ENCODE results near the gene MYL9.
"Not testable (repeated sequence)": the region's sequence is repeated elsewhere in the genome, so short reads cannot be mapped to it uniquely, and the experiment has no call there.

The MYL9 gene

GRCh38 chr20:36549942-36550789, 8.8 kb downstream of the MYL9 start:
- DNase-seq (ENCODE audit: low read depth): no peak

- DNase-seq (ENCODE audit: low read depth): no peak
Observed at GRCh38 chr20:36550790-36551299, 9.5 kb downstream of the MYL9 start.

DNA sequence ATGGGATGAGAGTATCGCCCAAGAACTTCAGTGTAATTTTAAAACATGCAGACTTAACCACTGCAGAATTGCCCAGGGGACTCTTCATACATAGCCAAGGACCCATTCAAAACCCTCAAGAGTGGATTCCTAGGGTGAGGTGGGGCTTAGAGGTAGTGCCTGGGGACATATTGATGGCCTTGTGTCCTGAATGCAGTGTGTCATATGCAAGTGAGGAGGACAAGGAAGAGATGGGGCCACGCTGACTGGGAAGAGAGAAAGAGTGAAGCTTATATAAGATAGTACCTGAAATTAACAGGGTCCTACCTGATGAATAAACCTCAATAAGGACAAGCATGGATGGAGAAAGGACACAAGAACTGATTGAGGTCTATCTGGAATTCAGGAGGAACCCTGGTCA, 13.9 kb downstream of the MYL9 start:
- no peak for DNase-seq (ENCODE audit: low read depth)

DNA sequence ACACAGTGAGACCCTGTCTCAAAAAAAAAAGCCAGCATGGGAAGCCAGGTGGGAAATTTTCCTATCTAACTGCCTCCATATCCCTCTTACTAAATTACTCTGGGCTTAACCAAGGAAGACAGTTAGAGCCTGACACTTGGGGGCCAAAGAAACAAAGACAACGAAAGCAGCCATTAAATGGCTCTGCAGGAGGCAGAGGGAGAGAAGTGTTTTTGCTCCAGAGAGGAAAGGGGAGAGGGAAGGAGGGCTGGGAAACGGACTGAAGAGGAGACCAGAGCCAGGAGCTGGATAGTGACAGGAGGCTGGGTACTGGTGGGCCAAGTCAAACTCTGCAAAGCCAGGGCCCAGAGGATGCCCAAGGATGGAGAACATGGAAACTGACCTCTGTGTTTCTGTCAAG, 21.4 kb downstream of the MYL9 start:
- no peak for DNase-seq (ENCODE audit: low read depth)

DNA sequence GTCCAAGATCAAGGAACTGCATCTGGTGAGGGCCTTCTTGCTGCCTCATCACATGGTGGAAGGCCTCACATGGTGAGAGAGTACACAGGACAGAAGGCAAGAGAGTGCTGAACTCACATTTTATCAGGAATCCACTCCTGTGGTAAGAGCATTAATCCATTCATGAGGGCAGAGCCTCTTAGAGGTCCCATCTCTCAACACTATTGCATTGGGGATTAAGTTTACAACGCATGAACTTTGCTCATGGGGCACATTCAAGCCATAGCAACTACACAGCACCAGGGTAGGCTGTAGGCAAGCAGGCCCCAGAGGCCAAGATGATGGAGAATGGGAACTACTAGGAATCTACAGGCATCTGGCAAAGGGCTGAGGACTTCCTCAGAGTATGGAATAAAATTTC, 22.1 kb downstream of the MYL9 start:
- no peak for DNase-seq (ENCODE audit: low read depth)

DNA sequence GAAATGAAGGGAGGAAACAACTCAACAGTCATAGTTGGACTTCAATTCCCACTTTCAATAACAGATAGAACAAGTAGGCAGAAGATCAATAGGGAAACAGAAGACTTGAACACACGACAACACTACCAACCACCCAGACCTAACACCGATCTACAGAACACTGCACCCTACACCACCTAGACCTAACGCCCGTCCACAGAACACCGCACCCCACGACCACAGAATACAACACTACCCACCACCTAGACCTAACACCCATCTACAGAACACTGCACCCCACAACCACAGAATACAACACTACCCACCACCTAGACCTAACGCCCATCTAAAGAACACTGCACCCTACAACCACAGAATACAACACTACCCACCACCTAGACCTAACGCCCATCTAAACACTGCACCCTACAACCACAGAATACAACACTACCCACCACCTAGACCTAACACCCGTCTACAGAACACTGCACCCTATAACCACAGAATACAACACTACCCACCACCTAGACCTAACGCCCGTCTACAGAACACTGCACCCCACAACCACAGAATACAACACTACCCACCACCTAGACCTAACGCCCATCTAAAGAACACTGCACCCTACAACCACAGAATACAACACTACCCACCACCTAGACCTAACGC, 22.9 kb downstream of the MYL9 start:
- not testable (repeated sequence) for DNase-seq (ENCODE audit: low read depth)

DNA sequence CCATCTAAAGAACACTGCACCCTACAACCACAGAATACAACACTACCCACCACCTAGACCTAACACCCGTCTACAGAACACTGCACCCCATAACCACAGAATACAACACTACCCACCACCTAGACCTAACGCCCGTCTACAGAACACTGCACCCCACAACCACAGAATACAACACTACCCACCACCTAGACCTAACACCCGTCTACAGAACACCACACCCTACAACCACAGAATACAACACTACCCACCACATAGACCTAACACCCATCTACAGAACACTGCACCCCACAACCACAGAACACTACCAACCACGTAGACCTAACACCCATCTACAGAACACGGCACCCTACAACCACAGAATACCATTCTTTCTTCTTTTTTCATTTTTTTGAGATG, 23.4 kb downstream of the MYL9 start:
- not testable (repeated sequence) for DNase-seq (ENCODE audit: low read depth)

GRCh38 chr20:36565520-36565919, 24.2 kb downstream of the MYL9 start:
- DNase-seq (ENCODE audit: low read depth): no peak

GRCh38 chr20:36569847-36570429, 28.6 kb downstream of the MYL9 start:
- no peak for DNase-seq (ENCODE audit: low read depth)

GRCh38 chr20:36571564-36572504, 30.5 kb downstream of the MYL9 start:
- no peak for DNase-seq (ENCODE audit: low read depth)

DNA sequence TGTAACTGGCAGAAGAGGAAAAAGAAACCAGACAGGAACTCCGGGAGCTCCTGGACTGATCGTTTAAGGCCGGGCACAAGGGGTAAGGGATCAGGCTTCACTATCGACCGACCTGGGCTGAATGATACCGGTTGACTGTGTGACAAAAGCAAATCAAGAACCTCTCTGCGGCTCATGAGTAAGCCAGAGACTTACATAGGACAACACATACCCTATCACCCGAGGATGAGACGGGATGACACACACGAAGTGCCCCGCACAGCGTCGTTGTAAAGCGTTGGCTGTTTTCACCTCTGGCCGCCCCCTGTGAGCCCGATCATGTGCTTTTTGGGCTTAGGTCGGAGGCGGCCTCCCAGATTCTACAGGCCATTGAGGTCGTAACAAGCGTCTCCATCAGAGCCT, 31.4 kb downstream of the MYL9 start:
- DNase-seq (ENCODE audit: low read depth): no peak

DNA sequence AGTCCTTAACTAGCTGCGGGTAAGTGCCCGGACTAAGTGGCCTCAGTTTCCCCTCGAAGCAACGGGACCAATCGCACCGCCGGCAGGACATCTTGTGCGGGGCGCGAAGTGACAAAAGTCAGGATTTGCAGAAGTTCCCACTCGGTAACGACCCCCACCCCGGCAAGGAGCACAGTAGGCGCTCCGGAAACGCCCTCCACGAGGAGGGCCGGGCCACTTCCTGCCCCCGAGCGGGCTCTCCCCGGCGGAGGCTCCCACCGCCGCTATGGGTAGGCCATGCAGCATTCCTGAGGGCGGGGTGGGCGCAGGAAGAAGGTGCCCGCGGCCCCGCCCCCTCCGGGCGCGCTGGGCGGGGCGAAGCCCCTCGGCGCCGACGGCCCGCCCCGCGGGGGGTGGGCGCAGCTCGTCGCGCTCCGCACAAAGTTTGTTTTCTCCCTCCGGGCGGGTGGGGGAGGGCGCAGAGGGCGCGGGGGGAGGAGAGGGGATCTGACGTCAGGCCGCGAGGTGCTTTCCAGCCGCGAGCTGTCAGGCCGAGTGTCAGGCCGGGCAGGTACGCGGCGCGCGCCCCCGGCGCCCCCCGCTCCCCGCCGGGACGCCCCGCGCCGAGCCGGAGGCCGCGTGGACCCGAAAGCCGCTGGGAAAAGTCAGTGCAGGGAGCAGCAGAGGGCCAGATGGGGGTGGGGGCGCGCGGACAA, 31.9 kb downstream of the MYL9 start, which contains the start of gene TGIF2:
TSS of gene TGIF2 (plus strand) at position 495 of the 695 bp plus-strand sequence. CDS start 5,178 bp downstream, outside the sequence.
- DNase-seq (ENCODE audit: low read depth): peak; percentile 28

DNA sequence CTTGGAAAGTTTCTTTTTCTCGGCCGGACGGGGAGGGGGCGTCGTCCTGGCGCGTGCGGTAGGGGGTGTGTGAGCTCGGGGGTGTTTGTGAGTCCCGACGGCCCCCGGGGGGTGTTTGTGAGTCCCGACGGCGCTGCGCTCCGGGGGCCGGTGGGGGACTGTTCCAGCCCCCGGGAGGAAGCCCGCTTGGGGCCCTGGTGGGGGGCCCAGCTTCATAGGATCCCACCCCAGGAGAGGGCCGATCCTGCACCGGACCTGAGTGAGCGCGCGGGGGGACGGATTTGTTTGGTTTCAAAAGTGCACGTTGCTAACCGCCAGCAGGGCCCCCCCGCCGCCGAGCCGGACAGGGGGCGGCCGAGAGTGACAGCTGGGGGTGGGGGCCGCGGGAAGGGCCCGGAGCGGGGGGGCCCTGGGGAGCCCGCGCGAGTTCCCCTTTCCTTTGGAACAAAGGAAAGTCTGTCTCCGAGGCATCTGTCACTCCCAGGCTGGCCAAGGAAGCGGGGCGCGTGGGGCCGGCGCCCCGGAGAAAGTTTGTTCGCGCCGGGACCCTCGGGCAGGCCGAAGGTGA, 32.6 kb downstream of the MYL9 start:
- DNase-seq (ENCODE audit: low read depth): no peak

DNA sequence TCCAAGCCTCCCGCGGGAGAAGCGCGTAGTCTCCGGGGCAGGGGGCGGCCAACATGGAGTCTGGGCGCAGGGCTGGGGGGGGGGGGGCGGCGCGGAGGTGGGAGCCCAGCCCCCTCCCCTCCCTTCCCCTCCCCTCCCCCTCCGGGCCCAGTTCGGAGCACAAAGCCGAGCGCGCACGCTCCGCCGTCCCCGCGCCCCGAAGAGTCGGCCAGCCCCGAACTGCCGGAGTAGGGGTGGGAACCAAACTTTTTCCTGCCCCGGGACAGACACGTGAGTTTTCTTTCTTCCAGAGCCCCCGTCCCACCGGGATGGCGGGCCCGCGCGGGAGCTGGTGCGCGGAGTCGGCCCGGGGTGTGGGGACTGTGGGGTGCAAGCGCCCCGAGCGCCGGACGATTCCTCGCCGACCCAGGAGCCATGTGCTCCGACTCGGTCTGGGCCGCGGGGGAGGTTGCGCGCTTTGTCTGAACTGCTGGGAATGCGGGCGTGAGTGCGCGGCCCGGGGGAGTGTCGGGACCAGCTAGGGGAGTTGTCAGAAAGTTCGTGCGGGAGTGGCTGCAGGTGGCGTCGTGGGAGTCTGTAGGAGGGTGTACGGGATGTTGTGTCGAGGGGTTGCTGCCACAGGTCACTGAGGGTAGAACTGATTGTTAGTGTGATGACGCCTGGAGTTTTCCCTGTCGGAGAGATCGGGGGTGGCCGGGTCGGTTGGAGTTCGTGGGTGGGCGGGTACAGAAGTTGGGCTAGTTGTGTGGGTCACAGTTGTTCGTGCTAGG, 33.2 kb downstream of the MYL9 start:
- no peak for DNase-seq (ENCODE audit: low read depth)

- DNase-seq (ENCODE audit: low read depth): no peak
Observed at GRCh38 chr20:36576081-36576445, 34.7 kb downstream of the MYL9 start.

DNA sequence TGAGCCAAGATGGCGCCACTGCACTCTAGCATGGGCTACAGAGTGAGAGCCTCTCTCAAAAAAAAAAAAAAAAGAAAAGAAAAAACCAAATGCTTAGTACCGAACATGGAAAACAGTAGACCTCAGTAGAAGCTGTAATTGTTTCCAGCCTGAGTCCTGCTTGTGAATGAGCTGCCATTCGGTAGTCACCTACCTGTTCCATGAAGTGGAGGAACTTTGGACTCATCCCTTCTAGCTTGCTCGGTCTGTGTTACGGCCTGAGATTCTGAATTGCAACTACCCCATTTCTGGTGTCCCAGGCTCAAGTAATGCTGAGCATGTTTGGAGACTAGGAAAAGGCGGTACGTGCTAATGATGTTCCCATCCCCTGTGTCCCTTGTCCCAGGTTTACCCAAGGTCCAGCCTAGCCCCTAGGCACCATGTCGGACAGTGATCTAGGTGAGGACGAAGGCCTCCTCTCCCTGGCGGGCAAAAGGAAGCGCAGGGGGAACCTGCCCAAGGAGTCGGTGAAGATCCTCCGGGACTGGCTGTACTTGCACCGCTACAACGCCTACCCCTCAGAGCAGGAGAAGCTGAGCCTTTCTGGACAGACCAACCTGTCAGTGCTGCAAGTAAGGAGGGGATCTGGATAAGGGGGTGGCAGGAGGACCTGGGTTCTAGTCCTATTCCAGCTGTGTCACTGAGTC, 37.2 kb downstream of the MYL9 start:
- no peak for DNase-seq (ENCODE audit: low read depth)

DNA sequence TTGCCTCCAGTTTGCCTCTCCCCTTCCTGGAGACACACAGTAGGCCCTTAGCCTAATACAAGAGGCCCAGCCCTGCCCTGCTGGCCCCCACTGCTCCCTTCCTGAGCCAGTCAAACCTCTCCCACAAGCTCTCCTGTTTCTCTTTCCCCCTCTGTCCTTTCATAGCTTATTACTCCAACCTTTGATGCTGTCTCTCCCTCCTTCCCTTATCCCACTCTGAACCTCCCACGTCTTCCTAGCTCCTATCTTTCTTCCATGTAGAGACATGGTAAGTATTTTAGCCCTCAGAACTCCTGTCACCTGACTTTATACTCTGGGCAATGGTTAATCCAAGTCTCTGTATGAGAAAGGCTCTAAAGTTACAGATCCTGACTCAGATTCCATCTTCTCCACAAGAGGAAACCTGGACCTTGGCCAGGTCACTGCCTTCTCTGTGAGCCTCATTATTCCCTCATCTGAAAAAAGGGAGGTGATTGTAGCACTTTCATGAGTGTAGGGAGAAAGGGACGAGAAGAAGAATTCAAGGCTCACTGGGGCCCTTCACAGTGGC, 38.8 kb downstream of the MYL9 start:
- no peak for DNase-seq (ENCODE audit: low read depth)

GRCh38 chr20:36582322-36582721, 41.0 kb downstream of the MYL9 start:
- no peak for DNase-seq (ENCODE audit: low read depth)

DNA sequence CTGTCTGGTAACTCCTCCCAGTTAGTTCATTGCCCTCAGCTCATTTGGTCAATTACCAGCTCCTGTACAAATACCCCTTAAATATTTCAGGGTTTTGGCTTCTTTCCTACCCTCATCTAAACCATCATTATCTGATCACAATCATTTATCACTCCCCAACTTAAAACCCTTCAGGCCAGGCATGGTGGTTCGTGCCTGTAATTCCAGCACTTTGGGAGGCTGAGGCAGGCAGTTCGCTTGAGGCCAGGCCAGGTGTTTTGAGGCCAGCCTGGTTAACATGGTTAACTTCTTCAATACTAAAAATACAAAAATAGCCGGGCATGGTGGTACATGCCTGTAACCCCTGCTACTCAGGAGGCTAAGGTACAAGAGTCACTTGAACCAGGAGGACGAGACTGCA, 41.5 kb downstream of the MYL9 start:
- no peak for DNase-seq (ENCODE audit: low read depth)
